Stimulated activated CD4-positive, alpha-beta T cell treated with anti-CD3 and anti-CD28 coated beads, Interleukin-2, amount 100 ng/mL, for 48 hours (primary cell): ENCODE data around the gene UBE2V1.
"Not testable (repeated sequence)": the region's sequence is repeated elsewhere in the genome, so short reads cannot be mapped to it uniquely, and the experiment has no call there.

Experiments
- DNase-seq, 2 donors: peaks; one replicate each; pipeline ENCODE4 v3.0.0-alpha.2; 2020

UBE2V1 gene

GRCh38 chr20:50112512-50113419 lies at the start of gene UBE2V1:
Gene UBE2V1, minus strand, starts transcription at chr20:50113150. Its CDS starts 22 bp downstream, at chr20:50113128.
- DNase-seq = peak; percentile 82 to 84

GRCh38 chr20:50161494-50161893 lies 48.5 kb upstream of the UBE2V1 start:
- DNase-seq = not testable (repeated sequence)

- DNase-seq = peak; percentile 70 to 81
Measured at GRCh38 chr20:50153500-50154377, 40.8 kb upstream of the UBE2V1 start, which contains the start of gene PEDS1. Gene PEDS1, minus strand, starts transcription at chr20:50153723. Its CDS starts 86 bp downstream, at chr20:50153637.

GRCh38 chr20:50153153-50153499 lies 40.2 kb upstream of the UBE2V1 start:
- no peak for DNase-seq

- no peak for DNase-seq
Measured at GRCh38 chr20:50152394-50153152, 39.6 kb upstream of the UBE2V1 start.

GRCh38 chr20:50151034-50151743 lies 38.2 kb upstream of the UBE2V1 start:
- no peak for DNase-seq

- DNase-seq = no peak
Measured at GRCh38 chr20:50149481-50150254, 36.7 kb upstream of the UBE2V1 start.

GRCh38 chr20:50146732-50147662 lies 34.0 kb upstream of the UBE2V1 start:
- DNase-seq = peak; percentile 53 to 55

- DNase-seq = no peak
Measured at GRCh38 chr20:50146214-50146613, 33.3 kb upstream of the UBE2V1 start.

GRCh38 chr20:50145566-50145965 lies 32.6 kb upstream of the UBE2V1 start:
- no peak for DNase-seq

- no peak for DNase-seq
Measured at GRCh38 chr20:50144362-50144761, 31.4 kb upstream of the UBE2V1 start.

- no peak for DNase-seq
Measured at GRCh38 chr20:50142812-50143211, 29.9 kb upstream of the UBE2V1 start.

- no peak for DNase-seq
Measured at GRCh38 chr20:50141811-50142561, 29.0 kb upstream of the UBE2V1 start.

- no peak for DNase-seq
Measured at GRCh38 chr20:50141018-50141675, 28.2 kb upstream of the UBE2V1 start.

GRCh38 chr20:50140339-50140859 lies 27.4 kb upstream of the UBE2V1 start:
- no peak for DNase-seq

- DNase-seq = no peak
Measured at GRCh38 chr20:50138479-50139393, 25.8 kb upstream of the UBE2V1 start.

- DNase-seq = no peak
Measured at GRCh38 chr20:50138120-50138478, 25.1 kb upstream of the UBE2V1 start.
